Loucy (cell line): ENCODE results near the gene DSCAML1.

ENCODE experiments used
- H2AFZ ChIP-seq: fragments of 200-600 bp; sonication (generic); 2 replicates; pipeline ENCODE4 v1.6.0; 2016; ENCODE audit warnings: antibody characterized with exemption, mild to moderate bottlenecking, low read length, moderate library complexity
- H3F3A ChIP-seq: fragments of 200-600 bp; 2 replicates; pipeline ENCODE4 v1.6.0; 2016; ENCODE audit warnings: antibody characterized with exemption, low read depth, mild to moderate bottlenecking
- H3K27me3 ChIP-seq: fragments of 200-600 bp; sonication (generic); 2 replicates; pipeline ENCODE4 v1.6.1; 2014; ENCODE audit warnings: low read length, mild to moderate bottlenecking; ENCODE audit not compliant: insufficient read depth, poor library complexity, severe bottlenecking
- H3K36me3 ChIP-seq: fragments of 200-600 bp; sonication (generic); 2 replicates; pipeline ENCODE4 v1.6.1; 2016; ENCODE audit warnings: low read length; ENCODE audit not compliant: insufficient read depth
- H3K4me1 ChIP-seq: fragments of 200-600 bp; sonication (generic); 2 replicates; pipeline ENCODE4 v1.5.1; 2014; ENCODE audit warnings: low read length, mild to moderate bottlenecking; ENCODE audit not compliant: insufficient read depth, poor library complexity, severe bottlenecking
- H3K4me2 ChIP-seq: fragments of 200-600 bp; sonication (generic); 2 replicates; pipeline ENCODE4 v1.6.0; 2014; ENCODE audit warnings: antibody characterized with exemption, low read length, low read depth, mild to moderate bottlenecking; ENCODE audit not compliant: poor library complexity, severe bottlenecking
- H3K4me3 ChIP-seq: fragments of 200-600 bp; sonication (generic); 2 replicates; pipeline ENCODE4 v1.5.1; 2014; ENCODE audit warnings: low read length, mild to moderate bottlenecking, mixed read lengths; ENCODE audit not compliant: poor library complexity, severe bottlenecking
- H3K79me2 ChIP-seq: fragments of 200-600 bp; sonication (generic); 2 replicates; pipeline ENCODE4 v1.6.1; 2014; ENCODE audit warnings: low read length; ENCODE audit not compliant: insufficient read depth
- H3K9ac ChIP-seq: fragments of 200-600 bp; sonication (generic); 2 replicates; pipeline ENCODE4 v1.6.0; 2014; ENCODE audit warnings: mild to moderate bottlenecking, low read depth, low read length, moderate library complexity; ENCODE audit not compliant: poor library complexity, severe bottlenecking
- H3K9me2 ChIP-seq: fragments of 200-600 bp; sonication (generic); replicated peaks from 2 replicates; pipeline ENCODE4 v1.6.1; 2016; ENCODE audit warnings: low read depth, low read length, mixed read lengths
- H3K9me3 ChIP-seq: fragments of 200-600 bp; sonication (generic); 2 replicates; pipeline ENCODE4 v1.6.1; 2014; ENCODE audit warnings: mild to moderate bottlenecking, antibody characterized with exemption, low read length, low read depth; ENCODE audit not compliant: insufficient read depth
- H4K20me1 ChIP-seq: fragments of 200-600 bp; sonication (generic); 2 replicates; pipeline ENCODE4 v1.6.0; 2014; ENCODE audit warnings: antibody characterized with exemption, low read length, mild to moderate bottlenecking; ENCODE audit not compliant: insufficient read depth, poor library complexity, severe bottlenecking
- EZH2phosphoT487 ChIP-seq: fragments of 200-600 bp; IDR thresholded peaks from 2 replicates; pipeline ENCODE4 v1.6.1; 2018; ENCODE audit warnings: antibody characterized with exemption, mild to moderate bottlenecking, moderate library complexity, borderline replicate concordance
- TF ChIP-seq, protein P1 (sequence below): fragments of 200-600 bp; sonication (generic); conservative IDR thresholded peaks from 2 replicates; pipeline ENCODE4 v1.5.1; 2014; ENCODE audit warnings: mild to moderate bottlenecking, antibody characterized with exemption, low read length

DSCAML1 gene

DNA sequence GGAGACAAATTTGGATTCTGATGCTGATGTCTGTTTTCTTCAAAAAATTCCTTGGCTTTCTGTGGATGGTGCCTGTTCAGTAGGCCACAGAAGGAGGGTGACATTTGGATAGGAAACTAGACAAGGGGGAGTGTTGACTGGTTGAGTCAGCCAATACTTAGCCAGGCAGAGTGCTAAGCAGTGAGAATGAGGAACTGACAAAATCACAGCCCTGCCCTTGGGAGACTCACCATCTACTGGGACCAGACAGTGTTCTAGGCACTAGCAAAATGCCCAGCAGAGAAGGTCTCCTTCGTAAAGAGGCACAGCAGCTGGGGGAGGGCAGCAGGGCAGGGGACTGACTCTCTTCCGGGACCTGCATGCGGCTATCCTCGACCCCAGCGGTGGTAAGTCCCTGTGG, 190.2 kb downstream of the DSCAML1 start:
- no peak overlapping the region for H3K4me3 ChIP-seq
- H3K9me3 ChIP-seq: no peaks in the 10 kb centered on the region
- no peak overlapping the region for H3K4me2 ChIP-seq
- H3K9me2 ChIP-seq: no peaks in the 10 kb centered on the region
- H4K20me1 ChIP-seq: no peaks in the 10 kb centered on the region
- no peaks in the 10 kb centered on the region for H3F3A ChIP-seq
- no peak for TF ChIP-seq EZH2phosphoT487
- TF ChIP-seq, protein P1, sequence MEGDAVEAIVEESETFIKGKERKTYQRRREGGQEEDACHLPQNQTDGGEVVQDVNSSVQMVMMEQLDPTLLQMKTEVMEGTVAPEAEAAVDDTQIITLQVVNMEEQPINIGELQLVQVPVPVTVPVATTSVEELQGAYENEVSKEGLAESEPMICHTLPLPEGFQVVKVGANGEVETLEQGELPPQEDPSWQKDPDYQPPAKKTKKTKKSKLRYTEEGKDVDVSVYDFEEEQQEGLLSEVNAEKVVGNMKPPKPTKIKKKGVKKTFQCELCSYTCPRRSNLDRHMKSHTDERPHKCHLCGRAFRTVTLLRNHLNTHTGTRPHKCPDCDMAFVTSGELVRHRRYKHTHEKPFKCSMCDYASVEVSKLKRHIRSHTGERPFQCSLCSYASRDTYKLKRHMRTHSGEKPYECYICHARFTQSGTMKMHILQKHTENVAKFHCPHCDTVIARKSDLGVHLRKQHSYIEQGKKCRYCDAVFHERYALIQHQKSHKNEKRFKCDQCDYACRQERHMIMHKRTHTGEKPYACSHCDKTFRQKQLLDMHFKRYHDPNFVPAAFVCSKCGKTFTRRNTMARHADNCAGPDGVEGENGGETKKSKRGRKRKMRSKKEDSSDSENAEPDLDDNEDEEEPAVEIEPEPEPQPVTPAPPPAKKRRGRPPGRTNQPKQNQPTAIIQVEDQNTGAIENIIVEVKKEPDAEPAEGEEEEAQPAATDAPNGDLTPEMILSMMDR: no peak
- H3K4me1 ChIP-seq: no peaks in the 10 kb centered on the region
- H3K27me3 ChIP-seq: no peaks in the 10 kb centered on the region
- no peak overlapping the region for H2AFZ ChIP-seq
- H3K36me3 ChIP-seq: no peaks in the 10 kb centered on the region
- H3K79me2 ChIP-seq: no peaks in the 10 kb centered on the region
- no peak overlapping the region for H3K9ac ChIP-seq

DNA sequence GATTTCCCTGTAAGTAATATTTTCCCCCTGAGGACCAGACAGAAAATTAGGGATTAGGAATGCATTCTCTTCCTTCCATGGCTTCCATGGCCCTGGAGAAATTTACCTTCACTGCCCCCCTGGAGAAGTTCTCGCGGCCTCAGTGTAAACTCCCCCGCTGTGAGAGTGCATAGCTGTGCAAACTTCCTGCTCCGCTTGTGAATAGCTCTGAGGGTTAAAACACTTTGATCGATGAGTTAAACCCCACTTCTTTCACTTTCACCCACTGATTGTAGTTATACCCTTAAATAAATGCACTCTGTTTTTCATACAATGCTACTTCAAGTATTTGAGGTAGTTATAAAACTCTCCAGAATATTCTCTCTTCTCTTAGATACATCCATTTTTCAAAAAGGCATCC, 190.8 kb downstream of the DSCAML1 start:
- H3K79me2 ChIP-seq: no peaks in the 10 kb centered on the region
- no peak overlapping the region for H2AFZ ChIP-seq
- no peak overlapping the region for H3K4me2 ChIP-seq
- H3K9me3 ChIP-seq: no peaks in the 10 kb centered on the region
- H3K9ac ChIP-seq: no peak overlapping the region
- TF ChIP-seq, protein P1: no peak
- no peak for TF ChIP-seq EZH2phosphoT487
- no peaks in the 10 kb centered on the region for H4K20me1 ChIP-seq
- H3K9me2 ChIP-seq: no peaks in the 10 kb centered on the region
- no peaks in the 10 kb centered on the region for H3K36me3 ChIP-seq
- H3K4me1 ChIP-seq: no peaks in the 10 kb centered on the region
- H3K27me3 ChIP-seq: no peaks in the 10 kb centered on the region
- no peaks in the 10 kb centered on the region for H3F3A ChIP-seq
- H3K4me3 ChIP-seq: no peak overlapping the region

DNA sequence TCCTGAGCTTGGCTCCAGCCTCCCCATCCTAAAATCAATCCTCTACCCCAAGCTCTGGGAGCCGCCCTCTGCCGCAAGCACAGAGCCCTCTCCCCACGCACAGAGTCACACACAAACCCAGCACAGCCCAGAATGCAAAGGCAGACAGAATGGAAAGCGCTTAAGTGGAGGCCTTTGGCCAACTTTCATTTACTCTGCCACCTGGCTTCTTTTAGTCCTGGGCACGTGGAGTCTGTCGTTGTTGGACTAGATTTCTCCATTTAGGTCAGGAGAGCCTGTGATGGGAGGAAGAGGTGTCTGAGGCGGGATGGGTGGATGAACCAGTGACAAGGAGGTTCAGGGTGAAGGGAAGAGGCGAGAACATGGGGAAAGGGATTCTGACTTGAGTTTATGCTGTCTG, 191.7 kb downstream of the DSCAML1 start:
- no peak overlapping the region for H2AFZ ChIP-seq
- H3K9me3 ChIP-seq: no peaks in the 10 kb centered on the region
- TF ChIP-seq, protein P1: no peak
- no peak for TF ChIP-seq EZH2phosphoT487
- H3K4me3 ChIP-seq: no peak overlapping the region
- no peaks in the 10 kb centered on the region for H3K36me3 ChIP-seq
- H3F3A ChIP-seq: no peaks in the 10 kb centered on the region
- H3K79me2 ChIP-seq: no peaks in the 10 kb centered on the region
- no peaks in the 10 kb centered on the region for H3K27me3 ChIP-seq
- H3K9ac ChIP-seq: no peak overlapping the region
- H3K4me1 ChIP-seq: no peaks in the 10 kb centered on the region
- H4K20me1 ChIP-seq: no peaks in the 10 kb centered on the region
- H3K9me2 ChIP-seq: no peaks in the 10 kb centered on the region
- no peak overlapping the region for H3K4me2 ChIP-seq
